NCI-H2171 (cell line): ENCODE data around the gene ZGLP1.

ENCODE experiments used
- DNase-seq: peaks from one replicate; lab custom pipeline; 2025; lab: John Stamatoyannopoulos, UW

ZGLP1 gene

DNA sequence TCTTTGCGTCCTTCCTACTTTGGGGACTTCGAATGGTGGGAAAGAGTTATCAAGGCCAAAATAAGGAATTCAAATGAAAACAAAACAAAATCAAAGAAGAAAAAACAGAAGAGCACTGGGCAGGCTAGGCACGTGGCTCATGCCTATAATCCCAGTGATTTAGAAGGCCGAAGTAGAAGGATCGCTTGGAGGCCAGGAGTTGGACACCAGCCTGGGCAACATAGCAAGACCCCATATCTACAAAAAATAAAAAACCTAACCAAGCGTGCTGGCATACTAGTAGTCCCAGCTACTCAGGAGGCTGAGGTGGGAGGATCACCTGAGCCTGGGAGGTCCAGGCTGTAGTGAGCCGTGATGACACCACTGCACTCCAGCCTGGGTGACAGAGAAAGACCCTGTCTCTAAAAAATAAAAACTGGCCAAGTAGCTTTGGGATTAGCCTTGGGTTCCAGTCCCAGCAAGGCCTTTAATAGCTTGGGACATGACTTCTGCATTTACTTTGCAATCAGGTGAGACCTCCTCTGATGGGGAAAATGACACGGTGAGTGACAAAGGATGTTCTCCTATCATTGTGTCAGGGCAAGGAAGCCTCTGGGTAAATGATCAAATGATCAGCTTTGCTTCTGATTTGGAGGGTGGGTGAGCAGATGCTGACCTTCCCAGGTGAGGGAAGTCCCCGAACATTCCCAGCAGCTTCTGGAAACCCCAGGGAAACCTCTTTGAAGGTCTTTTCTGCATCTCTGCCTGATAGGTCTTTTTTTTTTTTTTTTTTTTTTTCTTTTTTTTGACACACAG lies 31.6 kb downstream of the ZGLP1 start:
- DNase-seq, result no peak

GRCh38 chr19:10274589-10274988 lies 35.0 kb downstream of the ZGLP1 start:
- no peak for DNase-seq

DNA sequence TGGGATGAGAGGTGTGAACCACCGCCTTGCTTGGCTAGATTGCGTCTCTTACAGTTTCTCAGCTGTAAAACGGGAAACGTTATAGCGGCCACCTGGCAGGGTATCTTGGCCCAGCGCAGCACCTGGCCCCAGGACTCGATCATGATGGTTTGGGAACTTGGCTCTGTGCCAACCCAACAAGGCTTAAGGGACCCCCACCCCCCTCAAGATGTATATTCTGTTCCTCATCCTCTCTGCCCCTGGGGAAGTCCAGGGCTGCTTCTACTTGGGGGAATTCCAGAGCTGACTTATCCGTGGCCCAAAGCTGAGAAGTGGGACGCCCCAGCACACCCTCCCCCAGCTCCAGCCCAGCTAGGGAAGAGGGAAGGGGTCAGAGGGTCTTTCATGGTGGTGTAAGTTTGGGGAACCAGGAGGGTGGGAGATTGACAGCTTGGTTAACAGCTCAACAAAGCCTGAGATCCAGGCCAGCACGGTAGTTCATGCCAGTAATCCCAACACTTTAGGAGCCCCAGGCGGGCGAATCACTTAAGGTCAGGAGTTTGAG lies 38.0 kb downstream of the ZGLP1 start:
- DNase-seq, result no peak

DNA sequence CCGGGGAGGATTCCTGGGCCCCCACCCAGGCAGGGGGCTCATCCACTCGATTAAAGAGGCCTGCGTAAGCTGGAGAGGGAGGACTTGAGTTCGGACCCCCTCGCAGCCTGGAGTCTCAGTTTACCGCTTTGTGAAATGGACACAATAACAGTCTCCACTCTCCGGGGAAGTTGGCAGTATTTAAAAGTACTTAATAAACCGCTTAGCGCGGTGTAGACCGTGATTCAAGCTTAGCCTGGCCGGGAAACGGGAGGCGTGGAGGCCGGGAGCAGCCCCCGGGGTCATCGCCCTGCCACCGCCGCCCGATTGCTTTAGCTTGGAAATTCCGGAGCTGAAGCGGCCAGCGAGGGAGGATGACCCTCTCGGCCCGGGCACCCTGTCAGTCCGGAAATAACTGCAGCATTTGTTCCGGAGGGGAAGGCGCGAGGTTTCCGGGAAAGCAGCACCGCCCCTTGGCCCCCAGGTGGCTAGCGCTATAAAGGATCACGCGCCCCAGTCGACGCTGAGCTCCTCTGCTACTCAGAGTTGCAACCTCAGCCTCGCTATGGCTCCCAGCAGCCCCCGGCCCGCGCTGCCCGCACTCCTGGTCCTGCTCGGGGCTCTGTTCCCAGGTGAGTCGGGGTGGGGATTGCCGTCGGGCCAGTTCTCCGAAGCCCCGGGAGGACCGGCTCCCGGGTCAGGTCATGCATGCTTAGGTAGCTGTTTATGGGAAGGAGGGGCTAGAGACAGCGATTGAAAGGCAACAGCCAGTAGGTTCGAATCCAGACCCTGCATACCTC lies 38.8 kb downstream of the ZGLP1 start, which contains the start of gene ICAM1:
ICAM1 (plus strand) TSS at position 505 of the 779 bp plus-strand sequence; CDS start at position 545, 40 bp downstream.
- DNase-seq, result peak; percentile 4

DNA sequence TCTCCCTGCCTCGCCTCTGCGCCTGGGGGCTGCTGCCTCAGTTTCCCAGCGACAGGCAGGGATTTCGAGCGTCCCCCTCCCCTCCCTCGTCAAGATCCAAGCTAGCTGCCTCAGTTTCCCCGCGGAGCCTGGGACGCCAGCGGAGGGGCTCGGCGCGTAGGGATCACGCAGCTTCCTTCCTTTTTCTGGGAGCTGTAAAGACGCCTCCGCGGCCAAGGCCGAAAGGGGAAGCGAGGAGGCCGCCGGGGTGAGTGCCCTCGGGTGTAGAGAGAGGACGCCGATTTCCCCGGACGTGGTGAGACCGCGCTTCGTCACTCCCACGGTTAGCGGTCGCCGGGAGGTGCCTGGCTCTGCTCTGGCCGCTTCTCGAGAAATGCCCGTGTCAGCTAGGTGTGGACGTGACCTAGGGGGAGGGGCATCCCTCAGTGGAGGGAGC lies 39.4 kb downstream of the ZGLP1 start:
- DNase-seq, result no peak

- DNase-seq, result peak; percentile 54
Observed at GRCh38 chr19:10269333-10270179, 40.1 kb downstream of the ZGLP1 start.

- no peak for DNase-seq
Observed at GRCh38 chr19:10268071-10268470, 41.5 kb downstream of the ZGLP1 start.

DNA sequence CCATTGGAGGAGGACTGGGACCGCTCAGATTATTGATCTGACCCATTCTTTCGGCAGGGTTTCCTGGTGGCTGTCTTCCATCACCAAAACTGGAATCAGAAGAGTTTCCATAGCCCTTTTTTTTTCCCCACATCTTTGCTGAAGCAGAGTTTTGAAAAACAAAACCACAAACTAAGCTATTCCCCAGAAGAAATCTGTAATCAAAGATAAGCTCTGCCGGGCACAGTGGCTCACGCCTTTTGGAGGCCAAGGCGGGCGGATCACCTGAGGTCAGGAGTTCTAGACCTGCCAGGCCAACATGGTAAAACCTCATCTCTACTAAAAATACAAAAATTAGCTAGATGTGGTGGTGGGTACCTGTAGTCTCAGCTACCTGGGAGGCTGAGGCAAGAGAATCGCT lies 42.9 kb downstream of the ZGLP1 start:
- no peak for DNase-seq

- no peak for DNase-seq
Observed at GRCh38 chr19:10262771-10263170, 46.8 kb downstream of the ZGLP1 start.

DNA sequence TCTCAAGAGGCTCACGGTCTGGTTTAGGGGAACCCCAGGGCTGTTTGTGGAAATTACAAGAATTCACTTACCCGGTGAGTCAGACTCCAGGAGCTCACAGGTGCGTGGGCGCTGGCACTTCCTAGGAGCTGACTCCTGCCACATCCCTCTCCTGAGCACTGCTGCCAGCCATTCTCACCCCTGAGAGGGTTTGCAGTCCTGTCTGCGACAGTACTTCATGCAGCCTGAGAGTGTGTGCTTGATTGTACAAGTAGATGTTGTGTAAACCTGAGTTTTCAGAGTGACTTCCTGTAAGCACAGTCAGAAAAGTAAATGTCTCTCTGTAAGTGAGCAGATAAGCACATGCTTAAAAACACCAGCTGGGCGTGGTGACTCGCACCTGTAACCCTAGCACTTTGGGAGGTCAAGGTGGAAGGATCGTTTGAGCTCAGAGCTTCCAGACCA lies 49.5 kb downstream of the ZGLP1 start:
- DNase-seq, result no peak

DNA sequence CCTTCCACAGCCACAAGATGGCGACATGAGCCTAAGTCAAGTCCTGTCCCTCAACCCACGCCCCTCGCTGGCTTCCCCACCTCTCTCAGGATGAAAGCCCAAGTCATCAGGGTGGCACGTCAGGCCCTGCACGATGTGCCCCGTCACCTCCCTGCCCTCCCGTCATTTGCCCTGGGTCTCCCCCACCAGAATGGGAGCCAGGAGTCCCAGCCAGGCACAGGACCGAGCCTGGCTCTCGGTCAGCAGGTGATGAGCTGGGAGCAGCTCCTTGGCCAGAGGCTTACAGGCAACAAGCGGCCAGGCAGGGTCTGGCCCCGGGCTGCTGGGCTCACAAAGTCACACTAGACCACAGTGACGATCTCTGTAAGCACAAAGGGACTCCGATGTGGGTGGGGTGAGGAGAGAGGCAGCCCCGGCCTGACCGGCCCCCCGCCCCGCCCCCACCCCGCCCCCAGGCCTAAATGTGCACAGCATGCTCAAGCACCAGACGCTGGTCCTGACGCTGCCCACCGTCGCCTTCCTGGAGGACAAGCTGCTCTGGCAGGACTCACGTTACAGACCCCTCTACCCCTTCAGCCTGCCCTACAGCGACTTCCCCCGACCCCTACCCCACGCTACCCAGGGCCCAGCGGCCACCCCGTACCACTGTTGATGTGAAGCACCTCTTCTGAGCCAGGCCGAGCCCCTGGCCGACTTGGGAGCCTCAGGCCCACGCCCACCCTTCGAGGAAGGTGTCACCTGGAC lies 50.3 kb downstream of the ZGLP1 start:
- peak; percentile 86 for DNase-seq

DNA sequence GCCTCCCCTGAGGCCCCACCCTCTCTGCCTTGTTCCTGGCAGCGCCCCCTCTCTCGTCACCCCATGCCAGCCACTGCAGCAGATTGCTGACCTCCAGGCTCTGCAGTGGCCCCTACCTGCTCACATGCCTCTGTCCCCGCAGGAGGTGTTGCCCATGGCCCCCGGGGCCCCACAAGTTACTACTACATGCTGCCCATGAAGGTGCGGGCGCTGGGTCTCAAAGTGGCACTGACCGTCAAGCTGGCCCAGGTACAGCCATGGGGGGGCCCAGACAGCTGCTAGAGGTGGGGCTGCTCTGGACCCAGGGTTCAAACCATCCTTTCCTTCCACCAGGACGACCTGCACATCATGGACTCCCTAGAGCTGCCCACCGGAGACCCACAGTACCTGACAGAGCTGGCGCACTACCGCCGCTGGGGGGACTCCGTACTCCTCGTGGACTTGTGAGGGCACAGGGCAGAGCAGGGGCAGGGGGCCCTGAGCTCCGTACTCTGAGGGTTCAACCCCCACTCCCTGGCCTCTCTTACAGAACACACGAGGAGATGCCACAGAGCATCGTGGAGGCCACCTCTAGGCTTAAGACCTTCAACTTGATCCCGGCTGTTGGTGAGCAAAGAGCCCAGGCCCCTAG lies 51.4 kb downstream of the ZGLP1 start:
- no peak for DNase-seq

GRCh38 chr19:10256970-10257615 lies 52.5 kb downstream of the ZGLP1 start:
- no peak for DNase-seq

DNA sequence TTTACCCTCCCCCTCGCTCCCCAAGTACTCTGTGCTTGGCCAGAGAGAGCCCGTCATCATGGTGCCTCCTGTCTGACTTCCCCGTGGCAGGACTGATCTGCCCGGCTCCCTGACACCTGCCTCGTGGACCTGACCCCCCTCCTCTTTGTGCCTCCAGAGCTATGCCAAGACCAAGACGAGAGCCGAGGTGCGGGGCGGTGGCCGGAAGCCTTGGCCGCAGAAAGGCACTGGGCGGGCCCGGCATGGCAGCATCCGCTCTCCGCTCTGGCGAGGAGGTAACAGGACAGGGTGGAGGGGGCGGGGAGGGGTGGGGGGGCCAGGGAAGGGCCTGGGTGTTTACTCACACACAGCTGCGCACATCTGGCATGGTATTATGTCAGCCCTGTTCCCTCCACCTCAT lies 53.1 kb downstream of the ZGLP1 start:
- no peak for DNase-seq

DNA sequence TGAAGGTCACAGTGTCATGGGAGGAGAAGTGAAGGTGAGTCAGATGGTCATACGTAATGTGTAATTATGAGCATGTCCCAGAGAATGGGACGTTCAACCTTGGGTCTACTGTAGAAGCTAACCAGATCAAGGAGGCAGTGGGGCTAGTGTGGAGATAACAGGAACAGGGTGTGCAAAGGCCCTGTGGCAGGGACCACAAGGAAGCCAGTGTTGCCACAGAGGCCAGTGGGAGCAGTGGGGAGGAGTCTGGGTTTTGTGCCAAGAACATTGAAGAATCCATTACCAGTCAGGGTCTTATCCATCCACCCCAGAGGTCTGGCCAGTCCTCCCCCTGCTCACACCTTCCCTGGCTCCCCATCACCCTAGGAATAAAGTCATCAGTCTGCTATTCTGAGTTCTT lies 54.3 kb downstream of the ZGLP1 start:
- DNase-seq, result no peak
